Left hindlimb (tissue), 1 donor: ENCODE results near the gene GABRR2.
"Not testable (repeated sequence)": the region's sequence is repeated elsewhere in the genome, so short reads cannot be mapped to it uniquely, and the experiment has no call there.

ENCODE experiments used
- DNase-seq: peaks from one replicate; pipeline ENCODE4 v3.0.0-alpha.2; 2018

GABRR2 gene

GRCh38 chr6:89323511-89323971 lies 8.4 kb upstream of the GABRR2 start:
- DNase-seq: no peak

- no peak for DNase-seq
Measured at GRCh38 chr6:89321131-89321970, 6.3 kb upstream of the GABRR2 start.

GRCh38 chr6:89320012-89320559 lies 5.0 kb upstream of the GABRR2 start:
- no peak for DNase-seq

- DNase-seq: no peak
Measured at GRCh38 chr6:89317067-89317466, 2.0 kb upstream of the GABRR2 start.

- no peak for DNase-seq
Measured at GRCh38 chr6:89314692-89315091, 407 bp downstream of the GABRR2 start.

GRCh38 chr6:89313006-89313405 lies 2.1 kb downstream of the GABRR2 start:
- DNase-seq: no peak

GRCh38 chr6:89311853-89312531 lies 3.1 kb downstream of the GABRR2 start:
- peak; percentile 85 for DNase-seq

GRCh38 chr6:89311530-89311852 lies 3.6 kb downstream of the GABRR2 start:
- DNase-seq: no peak

- no peak for DNase-seq
Measured at GRCh38 chr6:89310929-89311328, 4.2 kb downstream of the GABRR2 start.

- no peak for DNase-seq
Measured at GRCh38 chr6:89308525-89309395, 6.3 kb downstream of the GABRR2 start.

GRCh38 chr6:89304517-89304916 lies 10.6 kb downstream of the GABRR2 start:
- DNase-seq: not testable (repeated sequence)

GRCh38 chr6:89302936-89303335 lies 12.2 kb downstream of the GABRR2 start:
- DNase-seq: no peak

GRCh38 chr6:89302195-89302770 lies 12.8 kb downstream of the GABRR2 start:
- DNase-seq: no peak

- DNase-seq: no peak
Measured at GRCh38 chr6:89301586-89302194, 13.4 kb downstream of the GABRR2 start.

- no peak for DNase-seq
Measured at GRCh38 chr6:89299466-89299850, 15.6 kb downstream of the GABRR2 start.

- no peak for DNase-seq
Measured at GRCh38 chr6:89298680-89299465, 16.2 kb downstream of the GABRR2 start.

GRCh38 chr6:89297695-89298351 lies 17.3 kb downstream of the GABRR2 start:
- DNase-seq: peak; percentile 83

- no peak for DNase-seq
Measured at GRCh38 chr6:89295981-89296380, 19.1 kb downstream of the GABRR2 start.

- DNase-seq: not testable (repeated sequence)
Measured at GRCh38 chr6:89295116-89295515, 20.0 kb downstream of the GABRR2 start.

- no peak for DNase-seq
Measured at GRCh38 chr6:89291256-89291819, 23.8 kb downstream of the GABRR2 start.
